GM23338 (cell line): ENCODE results near the gene HK1. TPM values are rescaled to one million over a fixed set of nuclear protein-coding genes. Genes with fewer than 3 reads are reported as not detected.

ENCODE experiments used
- ATAC-seq: fragments of 200-7000 bp; cut with Tn5 transposase; 3 replicates; pipeline ENCODE4 v1.9.1; 2020
- DNase-seq: peaks from one replicate; pipeline ENCODE4 v3.0.0-alpha.2; 2015; ENCODE audit warnings: low spot score
- H2AFZ ChIP-seq: fragments of 200-600 bp; sonication (generic); 2 replicates; pipeline ENCODE4 v1.8.0; 2016; ENCODE audit warnings: antibody characterized with exemption, mild to moderate bottlenecking, moderate library complexity
- H3F3A ChIP-seq: fragments of 200-600 bp; sonication (generic); replicated peaks from 2 replicates; pipeline ENCODE4 v1.8.0; 2017; ENCODE audit warnings: antibody characterized with exemption, mixed run types, low read depth
- H3K27ac ChIP-seq: fragments of 200-600 bp; sonication (generic); 2 replicates; pipeline ENCODE4 v1.6.1; 2016; ENCODE audit warnings: low read depth
- H3K27me3 ChIP-seq: fragments of 200-600 bp; sonication (generic); 2 replicates; pipeline ENCODE4 v1.8.0; 2016; ENCODE audit warnings: mild to moderate bottlenecking, mixed run types, moderate library complexity; ENCODE audit not compliant: insufficient read depth
- H3K36me3 ChIP-seq: fragments of 200-600 bp; sonication (generic); 2 replicates; pipeline ENCODE4 v1.8.0; 2016; ENCODE audit warnings: mild to moderate bottlenecking; ENCODE audit not compliant: insufficient read depth
- H3K4me1 ChIP-seq: fragments of 200-600 bp; sonication (generic); 2 replicates; pipeline ENCODE4 v1.8.0; 2016; ENCODE audit warnings: mild to moderate bottlenecking, moderate library complexity; ENCODE audit not compliant: insufficient read depth
- H3K4me2 ChIP-seq: fragments of 200-600 bp; sonication (generic); 2 replicates; pipeline ENCODE4 v1.7.1; 2017; ENCODE audit warnings: mixed run types
- H3K4me3 ChIP-seq: fragments of 200-600 bp; sonication (generic); 2 replicates; pipeline ENCODE4 v1.6.1; 2016; ENCODE audit warnings: mixed run types
- H3K79me2 ChIP-seq: fragments of 200-600 bp; sonication (generic); replicated peaks from 2 replicates; pipeline ENCODE4 v1.8.0; 2017; ENCODE audit warnings: mild to moderate bottlenecking; ENCODE audit not compliant: insufficient read depth
- H3K9me2 ChIP-seq: fragments of 200-600 bp; sonication (generic); 2 replicates; pipeline ENCODE4 v1.8.0; 2017; ENCODE audit not compliant: insufficient read depth
- H4K20me1 ChIP-seq: fragments of 200-600 bp; sonication (generic); replicated peaks from 2 replicates; pipeline ENCODE4 v1.8.0; 2017; ENCODE audit warnings: mild to moderate bottlenecking; ENCODE audit not compliant: insufficient read depth
- H3K27ac Mint-ChIP-seq: 2 replicates; pipeline ENCODE4 v1.8.0; 2020; ENCODE audit warnings: inconsistent platforms, mild to moderate bottlenecking, moderate library complexity, mixed read lengths
- H3K27me3 Mint-ChIP-seq: 3 replicates; pipeline ENCODE4 v1.8.0; 2022; ENCODE audit warnings: low read depth, mild to moderate bottlenecking, moderate library complexity, mixed read lengths, inconsistent platforms; ENCODE audit not compliant: insufficient read depth, poor library complexity
- H3K36me3 Mint-ChIP-seq: 3 replicates; pipeline ENCODE4 v1.8.0; 2021; ENCODE audit warnings: low read depth, mild to moderate bottlenecking, inconsistent platforms, moderate library complexity, mixed read lengths
- H3K4me1 Mint-ChIP-seq: 3 replicates; pipeline ENCODE4 v1.8.0; 2020; ENCODE audit warnings: mild to moderate bottlenecking, inconsistent platforms, mixed read lengths
- H3K4me3 Mint-ChIP-seq: 3 replicates; pipeline ENCODE4 v1.8.0; 2021; ENCODE audit warnings: moderate library complexity, mild to moderate bottlenecking, inconsistent platforms, mixed read lengths
- H3K9me3 Mint-ChIP-seq: 3 replicates; pipeline ENCODE4 v1.8.0; 2020; ENCODE audit warnings: moderate library complexity, mild to moderate bottlenecking, inconsistent platforms, mixed read lengths
- POLR2AphosphoS5 ChIP-seq: IDR thresholded peaks from 2 replicates; pipeline ENCODE4 v1.6.1; 2016; ENCODE audit warnings: antibody characterized with exemption, low read depth
- STAT1 ChIP-seq: IDR thresholded peaks from one replicate; pipeline ENCODE4 v1.6.1; 2016; ENCODE audit warnings: antibody characterized with exemption; ENCODE audit not compliant: unreplicated experiment
- ZNF331 ChIP-seq: fragments of 250-450 bp; sonication (Bioruptor Pico); IDR thresholded peaks from 2 replicates; pipeline ENCODE4 v1.5.0; 2020; ENCODE audit warnings: low read depth, mild to moderate bottlenecking, moderate library complexity
- ZNF462 ChIP-seq: fragments of 250-450 bp; sonication (Bioruptor Pico); IDR thresholded peaks from 2 replicates; pipeline ENCODE4 v1.5.0; 2020; ENCODE audit warnings: mild to moderate bottlenecking, moderate library complexity
- polyA plus RNA-seq: library from polyadenylated mRNA; unstranded; fragments of >200 nt; fragmentation: Nextera tagmentation; extraction: Ambion mirVana; gene quantifications from 2 replicates; pipeline ENCODE4 v1.2.1, GENCODE V29; 2016
- total RNA-seq: library from RNA; depleted of rRNA; stranded (reverse); fragments of >200 nt; shearing (Covaris generic); gene quantifications from 2 replicates; pipeline ENCODE4 v1.2.3, GENCODE V29; 2014

Gene HK1
- total and polyA plus RNA-seq, 2 experiments from 2014 or later = 76.6 to 229 TPM

- TF ChIP-seq ZNF462 = no peak
These were observed 94.1 kb downstream of the HK1 start (continued) for GRCh38 chr10:69372126-69372980.

GRCh38 chr10:69374242-69374641, 95.9 kb downstream of the HK1 start:
- Histone ChIP-seq H3K9me2 (no peaks in the 10 kb centered on the region), H3K4me2 (no peak overlapping the region), H3K27me3 (no peaks in the 10 kb centered on the region), H3F3A (peaks cover 22% of the 10 kb centered on the region), H3K4me1 (peaks cover 18% of the 10 kb centered on the region; the same call in 1 of the 2 replicates), H3K4me3 (no peak overlapping the region), H4K20me1 (peaks cover 14% of the 10 kb centered on the region), H3K36me3 (peaks cover 56% of the 10 kb centered on the region), H3K79me2 (peaks cover 56% of the 10 kb centered on the region), H3K27ac (peak overlapping the region; percentile 66; the same call in 1 of the 2 replicates), H2AFZ (no peak overlapping the region)
- Mint-ChIP-seq H3K4me3 (no peak overlapping the region), H3K9me3 (no peaks in the 10 kb centered on the region), H3K36me3 (peaks cover 78% of the 10 kb centered on the region), H3K27ac (peak overlapping the region; percentile 97), H3K4me1 (peaks cover 46% of the 10 kb centered on the region), H3K27me3 (peaks cover 12% of the 10 kb centered on the region)
- no peak for ATAC-seq
- DNase-seq = no peak
- no peak for TF ChIP-seq ZNF462
- TF ChIP-seq ZNF331 = no peak
- TF ChIP-seq STAT1 = no peak
- TF ChIP-seq POLR2AphosphoS5 = no peak
